GM18499 (cell line): ENCODE data around the gene RIT1.

Experiments
- ATAC-seq: cut with Tn5 transposase; IDR thresholded peaks from one replicate; pipeline ENCODE4 v1.9.1; 2021; ENCODE audit warnings: moderate number of reproducible peaks; ENCODE audit not compliant: insufficient read depth, unreplicated experiment

The RIT1 gene

GRCh38 chr1:155859881-155860871, 51.0 kb downstream of the RIT1 start:
- ATAC-seq = no peak

- ATAC-seq = peak; percentile 44
Measured at GRCh38 chr1:155859234-155859829, 51.8 kb downstream of the RIT1 start, which contains the start of gene SYT11. TSS of gene SYT11 (plus strand) at chr1:155859567. CDS start at chr1:155859762, 195 bp downstream.

GRCh38 chr1:155858800-155859233, 52.3 kb downstream of the RIT1 start:
- no peak for ATAC-seq

- ATAC-seq = no peak
Measured at GRCh38 chr1:155856975-155857930, 53.9 kb downstream of the RIT1 start, which contains the start of gene GON4L. TSS of gene GON4L (minus strand) at chr1:155857214. CDS start at chr1:155853780, 3,434 bp downstream.

GRCh38 chr1:155856257-155856974, 54.7 kb downstream of the RIT1 start:
- no peak for ATAC-seq

GRCh38 chr1:155850345-155850744, 60.8 kb downstream of the RIT1 start:
- ATAC-seq = no peak

- no peak for ATAC-seq
Measured at GRCh38 chr1:155847823-155848529, 63.2 kb downstream of the RIT1 start.
